ENCODE measurements around the gene JARID2.

DNA sequence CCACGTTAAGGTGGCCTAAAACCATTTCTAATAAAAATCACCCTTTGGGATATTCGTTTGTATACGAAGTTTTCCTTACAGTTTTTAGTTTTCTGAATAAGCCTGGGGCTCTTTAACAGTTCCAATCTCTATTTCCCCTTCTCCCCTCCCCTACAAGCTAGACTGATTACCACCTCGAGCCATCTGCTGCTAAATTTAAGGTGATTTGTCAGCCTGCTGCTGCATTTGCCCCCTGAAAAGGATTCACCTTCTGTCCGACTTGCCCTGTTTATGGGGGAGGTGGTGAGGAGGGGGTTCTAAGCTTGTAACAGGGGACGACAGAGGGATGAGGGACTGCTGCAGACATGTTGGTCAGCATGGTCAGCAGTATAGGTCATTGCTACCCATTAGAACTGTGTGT lies 146.3 kb downstream of the JARID2 start:
- TF ChIP-seq ZNF169 (tag by site-specific recombination; IDR thresholded peaks at IDR 0.05) (no peak), YY1 (tag by site-specific recombination; IDR thresholded peaks at IDR 0.05) (no peak)
- TF ChIP-seq, protein P1, sequence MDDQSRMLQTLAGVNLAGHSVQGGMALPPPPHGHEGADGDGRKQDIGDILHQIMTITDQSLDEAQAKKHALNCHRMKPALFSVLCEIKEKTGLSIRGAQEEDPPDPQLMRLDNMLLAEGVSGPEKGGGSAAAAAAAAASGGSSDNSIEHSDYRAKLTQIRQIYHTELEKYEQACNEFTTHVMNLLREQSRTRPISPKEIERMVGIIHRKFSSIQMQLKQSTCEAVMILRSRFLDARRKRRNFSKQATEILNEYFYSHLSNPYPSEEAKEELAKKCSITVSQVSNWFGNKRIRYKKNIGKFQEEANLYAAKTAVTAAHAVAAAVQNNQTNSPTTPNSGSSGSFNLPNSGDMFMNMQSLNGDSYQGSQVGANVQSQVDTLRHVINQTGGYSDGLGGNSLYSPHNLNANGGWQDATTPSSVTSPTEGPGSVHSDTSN (CRISPR knock-in tag; IDR thresholded peaks at IDR 0.05), result no peak
